Activated CD8-positive, alpha-beta memory T cell treated with anti-CD3 and anti-CD28 coated beads for 36 hours (primary cell): ENCODE measurements around the gene HOXA1. TPM values are rescaled to one million over a fixed set of nuclear protein-coding genes. Genes with fewer than 3 reads are reported as not detected.

Experiments
- CTCF ChIA-PET: fragments of 350-600 bp; sonication (Branson Sonifier 250); formaldehyde crosslinking; loops from one replicate; lab custom pipeline; 2021; ENCODE audit warnings: antibody characterized with exemption; lab: Charles Lee
- POLR2A ChIA-PET: fragments of 350-600 bp; sonication (Branson Sonifier 250); formaldehyde crosslinking; loops from one replicate; lab custom pipeline; 2021; ENCODE audit warnings: antibody characterized with exemption; lab: Charles Lee
- total RNA-seq, 2 experiments: library from RNA; stranded (reverse); gene quantifications; one replicate each; pipeline ENCODE4 v1.2.3, GENCODE V29; 2021

HOXA1 gene
- total RNA-seq = under 1 TPM in 1 of 2 experiments, not detected in 1; 0.15 TPM

GRCh38 chr7:27095897-27096767, at the start of gene HOXA1:
Gene HOXA1, minus strand, starts transcription at chr7:27096000. Its CDS starts 88 bp downstream, at chr7:27095912.
- POLR2A ChIA-PET = no interaction called here
- CTCF ChIA-PET = interaction anchor here (1.0 to 1.3 kb wide), 2 partner anchors 55 to 65 kb away, joined by 4 to 5 read pairs; no protein-coding TSS in a partner anchor

- ChIA-PET POLR2A (no interaction called here), CTCF (no interaction called here)
Observed at GRCh38 chr7:27145165-27145913, 49.5 kb upstream of the HOXA1 start.

- ChIA-PET CTCF (no interaction called here), POLR2A (no interaction called here)
Observed at GRCh38 chr7:27144781-27145164, 49.0 kb upstream of the HOXA1 start.

DNA sequence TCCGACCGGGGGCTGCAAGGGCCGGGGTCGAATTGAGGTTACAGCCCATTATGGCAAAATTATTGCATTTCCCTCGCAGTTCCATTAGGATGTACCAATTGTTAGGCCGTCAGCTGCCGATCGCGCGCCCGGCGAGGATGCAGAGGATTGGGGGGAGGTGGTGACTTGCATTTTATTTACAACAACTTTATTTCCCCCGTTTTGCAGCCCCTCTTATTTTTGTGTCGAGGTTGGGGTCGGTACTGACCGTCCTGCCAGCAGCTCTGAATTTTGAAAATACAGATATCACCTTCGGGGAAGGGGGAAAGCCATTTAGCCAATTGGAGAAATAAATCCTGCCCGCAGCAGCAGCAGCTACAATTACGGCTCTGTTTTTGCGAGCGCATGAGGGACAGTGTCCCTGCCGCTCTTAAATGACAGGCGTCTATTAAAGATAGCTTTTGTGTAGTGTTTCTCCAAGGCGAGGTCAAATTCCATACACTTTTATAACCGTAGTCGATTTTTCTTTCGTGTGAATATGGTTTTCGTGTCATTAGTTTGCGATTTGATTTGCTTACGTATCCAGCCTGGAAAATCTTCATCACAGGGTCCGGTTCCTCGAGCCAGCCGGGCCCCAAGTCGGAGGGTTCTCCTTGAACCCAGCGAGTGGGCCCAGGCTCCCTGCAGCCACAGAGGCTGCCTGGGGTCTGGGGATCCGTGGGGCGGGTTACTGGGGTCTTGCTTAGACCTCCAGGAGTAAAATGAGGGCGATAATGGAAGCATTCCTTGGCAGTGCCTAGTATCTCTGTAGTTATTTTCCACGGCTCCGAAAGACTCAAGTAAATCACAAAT, 48.4 kb upstream of the HOXA1 start:
- ChIA-PET POLR2A (no interaction called here), CTCF (no interaction called here)

DNA sequence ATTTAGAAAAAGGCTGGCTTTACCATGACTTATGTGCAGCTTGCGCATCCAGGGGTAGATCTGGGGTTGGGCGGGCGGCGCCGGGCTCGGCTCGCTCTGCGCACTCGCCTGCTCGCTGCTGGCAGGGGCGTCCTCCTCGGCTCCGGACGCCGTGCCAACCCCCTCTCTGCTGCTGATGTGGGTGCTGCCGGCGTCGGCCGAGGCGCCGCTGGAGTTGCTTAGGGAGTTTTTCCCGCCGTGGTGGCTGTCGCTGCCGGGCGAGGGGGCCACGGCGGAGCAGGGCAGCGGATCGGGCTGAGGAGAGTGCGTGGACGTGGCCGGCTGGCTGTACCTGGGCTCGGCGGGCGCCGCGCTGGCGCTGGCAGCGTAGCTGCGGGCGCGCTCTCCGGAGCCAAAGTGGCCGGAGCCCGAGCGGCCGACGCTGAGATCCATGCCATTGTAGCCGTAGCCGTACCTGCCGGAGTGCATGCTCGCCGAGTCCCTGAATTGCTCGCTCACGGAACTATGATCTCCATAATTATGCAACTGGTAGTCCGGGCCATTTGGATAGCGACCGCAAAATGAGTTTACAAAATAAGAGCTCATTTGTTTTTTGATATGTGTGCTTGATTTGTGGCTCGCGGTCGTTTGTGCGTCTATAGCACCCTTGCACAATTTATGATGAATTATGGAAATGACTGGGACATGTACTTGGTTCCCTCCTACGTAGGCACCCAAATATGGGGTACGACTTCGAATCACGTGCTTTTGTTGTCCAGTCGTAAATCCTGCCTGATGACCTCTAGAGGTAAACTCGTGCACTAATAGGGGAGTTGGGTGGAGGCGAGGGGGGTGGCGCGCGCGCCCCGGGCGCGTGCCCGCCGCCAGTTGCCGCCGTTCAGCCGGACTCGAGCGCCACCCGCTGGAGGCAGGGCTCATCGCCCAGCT, 47.5 kb upstream of the HOXA1 start, which contains the start of gene HOXA5:
TSS of gene HOXA5 (minus strand) at position 659 of the 927 bp plus-strand sequence. CDS start at position 585, 74 bp downstream.
- POLR2A ChIA-PET = no interaction called here
- CTCF ChIA-PET = no interaction called here

GRCh38 chr7:27142580-27143022, 46.8 kb upstream of the HOXA1 start:
- CTCF ChIA-PET = no interaction called here
- POLR2A ChIA-PET = no interaction called here

- ChIA-PET CTCF (interaction anchor here (1.8 kb wide), 1 partner anchor 37 kb away, joined by 8 read pairs; no protein-coding TSS in a partner anchor), POLR2A (no interaction called here)
Observed at GRCh38 chr7:27141923-27142579, 46.3 kb upstream of the HOXA1 start.

DNA sequence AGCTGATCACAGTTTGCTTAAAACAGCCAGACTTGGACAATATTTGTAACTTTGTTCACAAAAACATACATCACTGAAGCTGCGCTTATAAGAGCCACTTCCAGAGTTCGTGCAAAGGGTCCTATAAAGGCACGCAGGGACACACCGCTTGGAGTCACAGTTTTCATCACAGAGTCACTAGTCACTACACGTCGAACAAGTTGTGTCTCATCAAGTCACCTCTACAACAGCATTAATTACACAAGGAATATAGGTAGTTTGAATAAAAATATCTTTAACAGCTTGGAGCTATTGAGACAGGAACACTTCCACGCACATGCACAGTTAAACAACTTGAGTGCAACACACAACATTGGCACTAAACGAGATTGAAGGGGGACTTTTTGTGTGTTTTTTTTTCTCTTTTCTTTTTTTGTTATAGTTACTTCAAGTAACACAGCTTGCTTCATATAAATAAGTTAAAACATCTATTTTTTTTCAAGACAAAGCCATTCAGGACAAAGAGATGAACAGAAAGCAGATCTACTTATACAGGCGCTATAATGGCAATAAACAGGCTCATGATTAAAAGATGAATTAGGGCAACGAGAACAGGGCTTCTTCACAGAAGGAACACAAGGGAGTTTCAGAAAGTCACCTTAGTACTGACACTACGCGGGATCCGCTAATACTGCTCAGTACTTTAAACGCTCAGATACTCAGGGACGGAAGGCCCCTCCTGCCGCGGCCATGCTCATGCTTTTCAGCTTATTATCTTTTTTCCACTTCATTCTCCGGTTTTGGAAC, 45.5 kb upstream of the HOXA1 start:
- POLR2A ChIA-PET = interaction anchor here (0.9 kb wide), 1 partner anchor 56 kb away, joined by 7 read pairs; no protein-coding TSS in a partner anchor

DNA sequence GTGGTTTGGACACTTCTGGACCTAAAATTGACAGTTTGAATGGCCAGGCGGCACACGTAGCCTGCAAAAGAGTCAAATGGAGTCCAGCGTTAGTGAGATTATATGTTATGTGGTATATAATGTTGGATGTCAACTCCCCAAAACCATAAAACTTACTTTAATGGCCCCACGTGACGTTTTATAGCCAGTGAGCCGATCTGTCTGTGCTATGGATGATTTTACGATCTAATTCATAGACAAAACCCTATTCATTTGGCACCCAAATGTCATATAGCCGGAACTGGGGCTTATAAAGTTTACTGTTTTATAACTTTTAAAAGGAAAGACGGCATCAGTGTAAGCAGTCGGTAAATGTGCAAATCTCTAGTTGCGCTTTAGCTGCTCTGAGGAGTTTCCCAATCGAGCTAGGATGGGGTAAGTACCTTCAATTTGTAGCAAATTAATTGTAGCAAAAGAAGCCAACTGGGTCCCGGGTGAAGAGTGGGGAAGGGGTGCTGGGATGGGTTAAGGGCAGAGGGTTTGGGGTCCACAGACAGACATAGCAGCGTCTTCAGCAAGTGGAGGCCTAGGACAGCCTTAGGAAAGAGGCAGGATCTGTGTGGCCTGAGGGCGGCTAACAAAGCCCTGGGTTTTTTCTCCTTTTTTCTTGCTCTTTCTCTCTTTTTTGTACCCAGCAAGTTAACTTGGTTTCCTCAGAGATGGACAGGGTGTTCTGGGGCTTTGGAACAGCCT, 44.5 kb upstream of the HOXA1 start:
- ChIA-PET POLR2A (interaction anchor here (0.9 kb wide), 1 partner anchor 55 kb away, joined by 7 read pairs; no protein-coding TSS in a partner anchor), CTCF (interaction anchor here (0.8 to 1.8 kb wide), 3 partner anchors 9 to 48 kb away, joined by 3 to 8 read pairs (median 3); no protein-coding TSS in a partner anchor)

More for the DNA sequence above, 45.5 kb upstream of the HOXA1 start:
- CTCF ChIA-PET = interaction anchor here (0.7 to 1.8 kb wide), 4 partner anchors 8 to 374 kb away, joined by 3 to 8 read pairs (median 4); no protein-coding TSS in a partner anchor

GRCh38 chr7:27139334-27140125, 43.7 kb upstream of the HOXA1 start:
- CTCF ChIA-PET = no interaction called here

DNA sequence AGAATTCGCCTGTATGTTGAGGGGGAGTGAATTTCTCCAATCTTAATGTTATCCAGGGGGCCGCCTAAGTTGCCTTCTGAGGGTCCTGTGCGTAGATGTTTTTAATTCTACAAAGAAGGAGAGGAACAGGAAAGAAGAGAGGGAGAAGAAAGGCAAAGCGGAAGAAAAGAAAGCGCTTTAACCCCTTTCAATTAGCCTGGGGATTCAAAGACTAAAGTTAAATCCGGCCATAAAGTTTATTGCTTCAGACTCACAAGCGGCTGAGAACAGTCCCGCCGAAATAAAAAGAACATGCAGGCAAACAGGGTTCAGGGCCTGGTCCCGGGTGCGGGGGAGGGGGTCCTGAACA, 43.2 kb upstream of the HOXA1 start:
- ChIA-PET POLR2A (no interaction called here), CTCF (no interaction called here)

More at GRCh38 chr7:27139334-27140125, 43.7 kb upstream of the HOXA1 start:
- POLR2A ChIA-PET = no interaction called here

DNA sequence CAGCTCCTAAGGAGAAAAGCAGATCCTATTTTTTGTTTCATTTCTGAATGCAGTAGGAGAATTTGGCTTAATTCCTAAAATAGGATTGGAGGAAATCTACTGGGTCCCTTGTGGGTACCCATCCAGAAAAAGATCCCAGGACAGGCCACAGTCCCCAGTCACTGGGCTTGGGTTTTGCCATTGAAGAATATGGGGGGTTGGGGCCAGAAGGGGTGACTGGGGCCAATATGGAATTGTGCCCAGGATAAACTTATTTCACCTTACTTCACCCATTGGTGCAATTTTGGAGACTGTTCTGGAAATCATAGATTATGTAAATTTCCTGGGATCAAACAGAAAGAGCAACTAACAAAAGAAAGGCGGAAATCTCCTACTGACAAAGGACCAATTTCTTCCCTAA, 42.7 kb upstream of the HOXA1 start:
- ChIA-PET CTCF (no interaction called here), POLR2A (no interaction called here)

DNA sequence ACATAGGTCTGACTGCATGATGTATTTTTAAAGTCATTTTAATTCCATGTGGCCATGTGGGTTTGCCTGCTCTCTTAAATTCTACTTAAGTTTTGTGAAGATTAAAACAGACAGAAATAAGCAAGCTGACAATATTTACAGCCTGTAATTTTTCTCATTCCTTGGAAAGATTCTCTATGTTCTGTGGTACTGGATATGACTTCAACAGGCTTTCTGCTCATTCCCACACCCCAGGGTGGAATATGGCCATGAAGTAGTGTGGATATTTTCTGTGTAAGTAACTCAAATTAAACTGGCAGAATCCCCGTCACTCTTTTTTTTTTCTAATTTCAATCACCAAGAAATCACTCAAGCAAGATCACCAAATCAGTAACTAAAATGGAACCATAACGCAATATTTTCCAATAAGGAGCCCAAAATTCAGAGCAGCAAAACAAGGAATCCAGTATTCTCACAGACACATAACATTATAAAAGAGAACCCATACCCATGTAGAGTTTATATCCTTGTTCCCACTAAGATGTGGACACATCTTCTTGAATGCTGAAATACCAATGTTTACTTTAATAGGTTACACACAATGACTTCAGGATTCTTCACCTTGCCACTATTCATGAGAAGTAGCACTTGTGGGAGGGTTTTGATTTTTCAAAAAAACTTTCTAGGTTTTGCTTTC, 42.0 kb upstream of the HOXA1 start:
- POLR2A ChIA-PET = no interaction called here
- CTCF ChIA-PET = no interaction called here

DNA sequence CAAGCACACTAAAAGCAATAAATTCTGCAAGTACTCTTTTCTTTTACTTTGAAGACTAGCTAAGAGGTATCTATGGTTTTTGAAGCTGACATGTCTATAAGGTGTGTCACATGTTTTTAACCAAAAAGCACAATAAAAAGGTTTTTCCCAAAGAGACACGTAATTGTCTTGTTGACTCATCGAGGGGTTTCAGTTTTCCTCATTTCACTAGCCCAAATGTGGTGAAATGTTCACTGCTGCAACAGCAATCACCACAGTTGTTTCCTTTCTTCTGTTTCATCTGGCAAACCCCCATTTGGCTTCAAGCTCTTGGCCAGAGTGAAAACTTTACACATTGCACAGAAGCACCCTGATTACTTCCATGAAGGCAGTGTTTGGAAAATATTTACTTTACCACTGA, 38.6 kb upstream of the HOXA1 start:
- ChIA-PET CTCF (interaction anchor here (1.1 kb wide), 1 partner anchor 27 kb away, joined by 3 read pairs; no protein-coding TSS in a partner anchor), POLR2A (no interaction called here)
